HG03159 (cell line): ENCODE measurements around the gene TBC1D25.

ENCODE experiments used
- ATAC-seq: cut with Tn5 transposase; IDR thresholded peaks from one replicate; pipeline ENCODE4 v1.9.1; 2021; ENCODE audit warnings: mild to moderate bottlenecking, moderate library complexity; ENCODE audit not compliant: unreplicated experiment

Gene TBC1D25

GRCh38 chrX:48599341-48599740 is 59.8 kb downstream of the TBC1D25 start:
- ATAC-seq: no peak

- ATAC-seq: no peak
Observed at GRCh38 chrX:48600226-48600625, 60.7 kb downstream of the TBC1D25 start.

- ATAC-seq: no peak
Observed at GRCh38 chrX:48601741-48602394, 62.4 kb downstream of the TBC1D25 start.

GRCh38 chrX:48604701-48605100 is 65.2 kb downstream of the TBC1D25 start:
- no peak for ATAC-seq

GRCh38 chrX:48606091-48606490 is 66.6 kb downstream of the TBC1D25 start:
- ATAC-seq: no peak

- no peak for ATAC-seq
Observed at GRCh38 chrX:48611703-48612102, 72.2 kb downstream of the TBC1D25 start.
